A549 treated with CORT108297 at 1 μM for 4 hours (cell line): ENCODE results near the gene NCS1. TPM values are rescaled to one million over a fixed set of nuclear protein-coding genes. Genes with fewer than 3 reads are reported as not detected.

Experiments
- total RNA-seq: library from RNA; stranded (reverse); fragments of 200-300 nt; extraction: Qiagen RNA extraction; gene quantifications from 5 replicates; pipeline ENCODE4 v1.2.3, GENCODE V29; 2022

Gene NCS1
- total RNA-seq = 34.8 to 55.6 TPM (median 54.5 TPM) in 5 replicates

GRCh38 chr9:130172161-130172857 is at the start of gene NCS1:
TSS of gene NCS1 (plus strand) at chr9:130172404. CDS start at chr9:130172664, 260 bp downstream.

GRCh38 chr9:130265431-130266235 is 93.4 kb downstream of the NCS1 start, which contains the start of gene HMCN2:
TSS of gene HMCN2 (plus strand) at chr9:130265760. CDS start at chr9:130265879, 119 bp downstream.

Other genes starting within 250 kb of the NCS1 start
- gene FNBP1, start 129.2 kb upstream of the NCS1 start, total RNA-seq = 12.4 to 15.4 TPM (median 14.0 TPM) in 5 replicates
- 24.2 to 29.6 TPM (median 27.8 TPM) in 5 replicates for gene GPR107, start 118.5 kb upstream of the NCS1 start, total RNA-seq
- gene HMCN2, start 93.4 kb downstream of the NCS1 start, total RNA-seq = 0.05 to 0.12 TPM (median 0.07 TPM) in 5 replicates